ENCODE measurements around the gene SYMPK.
A peak's percentile ranks its signal among the peaks of the same experiment; 100 is the strongest.

SYMPK gene

GRCh38 chr19:45889210-45889885, 26.4 kb upstream of the SYMPK start:
- Histone ChIP-seq H3K27me3 (no peaks in the 10 kb centered on the region), H3K4me1 (ENCODE audit: control insufficient read depth in 1 of 2, insufficient read depth in 1 of 2, low read depth in 1 of 2, low read length in 1 of 2) (peaks cover 15 to 24% of the 10 kb centered on the region in 2 experiments), H3K36me3 (peaks cover 15% of the 10 kb centered on the region), H3K4me3 (ENCODE audit: low read depth in 1 of 2, low read length in 1 of 2) (no peak overlapping the region), H3K27ac (no peak overlapping the region), H3K9me3 (no peaks in the 10 kb centered on the region)
- TF ChIP-seq CTCF (IDR thresholded peaks at IDR 0.05): no peak

- peaks cover 11% of the 10 kb centered on the region for H3K27me3 ChIP-seq
- H3K4me3 ChIP-seq (ENCODE audit: low read depth in 1 of 2, low read length in 1 of 2): peak overlapping the region; percentile 76 to 83
- no peak for TF ChIP-seq CTCF (IDR thresholded peaks at IDR 0.05)
- peaks cover 26 to 42% of the 10 kb centered on the region in 2 experiments for H3K4me1 ChIP-seq (ENCODE audit: control insufficient read depth in 1 of 2, insufficient read depth in 1 of 2, low read depth in 1 of 2, low read length in 1 of 2)
- H3K27ac ChIP-seq: peak overlapping the region; percentile 90
- peaks cover 18% of the 10 kb centered on the region for H3K36me3 ChIP-seq
- H3K9me3 ChIP-seq: no peaks in the 10 kb centered on the region
Measured at GRCh38 chr19:45887200-45887710, 24.3 kb upstream of the SYMPK start.

GRCh38 chr19:45886427-45887199, 23.7 kb upstream of the SYMPK start:
- no peaks in the 10 kb centered on the region for H3K9me3 ChIP-seq
- peaks cover 16% of the 10 kb centered on the region for H3K27me3 ChIP-seq
- peaks cover 18% of the 10 kb centered on the region for H3K36me3 ChIP-seq
- H3K4me3 ChIP-seq (ENCODE audit: low read depth in 1 of 2, low read length in 1 of 2): peak overlapping the region; percentile 76 to 83
- TF ChIP-seq CTCF (IDR thresholded peaks at IDR 0.05): no peak
- H3K4me1 ChIP-seq (ENCODE audit: control insufficient read depth in 1 of 2, insufficient read depth in 1 of 2, low read depth in 1 of 2, low read length in 1 of 2): peaks cover 26 to 42% of the 10 kb centered on the region in 2 experiments
- peak overlapping the region; percentile 90 for H3K27ac ChIP-seq

GRCh38 chr19:45885556-45886426, 22.8 kb upstream of the SYMPK start, which contains the start of gene IRF2BP1:
Gene IRF2BP1, minus strand, starts transcription at chr19:45886141. Its CDS starts 367 bp downstream, at chr19:45885774.
- Histone ChIP-seq H3K4me3 (ENCODE audit: low read depth in 1 of 2, low read length in 1 of 2) (peak within 1 kb of the TSS; percentile 76 to 83), H3K27me3 (peaks cover 24% of the 10 kb centered on the region), H3K36me3 (peaks cover 12% of the 10 kb centered on the region), H3K9me3 (no peaks in the 10 kb centered on the region), H3K27ac (peak within 1 kb of the TSS; percentile 90), H3K4me1 (ENCODE audit: control insufficient read depth in 1 of 2, insufficient read depth in 1 of 2, low read depth in 1 of 2, low read length in 1 of 2) (peaks cover 26 to 42% of the 10 kb centered on the region in 2 experiments)
- TF ChIP-seq CTCF (IDR thresholded peaks at IDR 0.05): peak; percentile 40

Measured in neutrophil (primary cell).